HG02970 (cell line): ENCODE measurements around the gene RBM10.

Source experiments
- ATAC-seq: cut with Tn5 transposase; IDR thresholded peaks from one replicate; pipeline ENCODE4 v1.9.1; 2021; ENCODE audit warnings: mild to moderate bottlenecking, moderate library complexity, moderate number of reproducible peaks; ENCODE audit not compliant: unreplicated experiment, low FRiP score

Gene RBM10

GRCh38 chrX:47194194-47194787 lies 49.3 kb downstream of the RBM10 start:
- no peak for ATAC-seq

GRCh38 chrX:47196098-47196497 lies 51.1 kb downstream of the RBM10 start:
- no peak for ATAC-seq

GRCh38 chrX:47197526-47197925 lies 52.5 kb downstream of the RBM10 start:
- ATAC-seq: no peak

GRCh38 chrX:47198026-47198686 lies 53.1 kb downstream of the RBM10 start:
- no peak for ATAC-seq

GRCh38 chrX:47198687-47199080 lies 53.7 kb downstream of the RBM10 start:
- ATAC-seq: no peak

GRCh38 chrX:47199286-47199685 lies 54.3 kb downstream of the RBM10 start:
- no peak for ATAC-seq

- ATAC-seq: no peak
Measured at GRCh38 chrX:47200385-47201150, 55.5 kb downstream of the RBM10 start.

- ATAC-seq: no peak
Measured at GRCh38 chrX:47201345-47201944, 56.4 kb downstream of the RBM10 start.

GRCh38 chrX:47202316-47202715 lies 57.3 kb downstream of the RBM10 start:
- no peak for ATAC-seq

GRCh38 chrX:47202877-47203276 lies 57.9 kb downstream of the RBM10 start:
- ATAC-seq: no peak

- ATAC-seq: no peak
Measured at GRCh38 chrX:47204970-47205369, 59.9 kb downstream of the RBM10 start.

- no peak for ATAC-seq
Measured at GRCh38 chrX:47206316-47206715, 61.3 kb downstream of the RBM10 start.

- ATAC-seq: no peak
Measured at GRCh38 chrX:47208108-47208507, 63.1 kb downstream of the RBM10 start.

- ATAC-seq: no peak
Measured at GRCh38 chrX:47209508-47210238, 64.7 kb downstream of the RBM10 start.

GRCh38 chrX:47210661-47211425 lies 65.8 kb downstream of the RBM10 start:
- ATAC-seq: no peak

- ATAC-seq: no peak
Measured at GRCh38 chrX:47212381-47213293, 67.6 kb downstream of the RBM10 start.

GRCh38 chrX:47214435-47215077 lies 69.5 kb downstream of the RBM10 start:
- ATAC-seq: no peak

GRCh38 chrX:47215291-47215900 lies 70.4 kb downstream of the RBM10 start:
- ATAC-seq: no peak
